GM21526 (cell line): Measurements from ENCODE around the gene GPR162.

Source experiments
- ATAC-seq: cut with Tn5 transposase; IDR thresholded peaks from one replicate; pipeline ENCODE4 v1.9.1; 2021; ENCODE audit warnings: moderate library complexity; ENCODE audit not compliant: unreplicated experiment, low FRiP score

GPR162 gene

DNA sequence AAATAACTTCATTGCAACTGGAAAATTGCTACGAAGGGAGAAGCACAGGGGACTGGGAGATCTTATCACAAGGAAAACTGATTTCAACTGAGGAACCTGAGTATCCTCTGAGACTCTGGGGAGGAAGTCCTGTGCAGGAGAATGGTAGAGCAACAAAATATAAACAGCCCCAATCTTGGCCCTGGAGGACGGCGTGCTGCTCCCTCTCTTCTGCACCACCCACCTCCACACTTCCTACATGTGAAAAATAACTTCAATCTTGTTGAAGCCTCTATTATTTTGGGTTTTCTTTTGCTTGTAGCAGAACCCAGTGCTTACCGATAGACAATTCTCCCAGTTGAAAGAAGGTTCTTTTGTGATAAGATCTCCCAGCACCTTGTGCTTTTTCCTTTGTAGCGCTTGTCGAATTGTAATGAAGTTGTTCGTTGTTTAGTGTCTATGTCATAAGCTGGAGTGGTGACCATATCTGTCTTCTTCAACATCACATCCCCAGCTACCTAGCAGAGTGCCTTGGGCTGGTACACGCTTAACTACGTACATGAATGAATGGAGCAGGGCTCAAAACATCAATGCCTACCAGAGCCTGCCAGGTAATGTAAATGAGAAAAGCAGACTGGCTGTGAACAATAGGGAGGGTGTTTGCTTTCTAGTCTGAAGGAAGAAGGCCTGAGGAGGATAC, 35.1 kb upstream of the GPR162 start:
- no peak for ATAC-seq

DNA sequence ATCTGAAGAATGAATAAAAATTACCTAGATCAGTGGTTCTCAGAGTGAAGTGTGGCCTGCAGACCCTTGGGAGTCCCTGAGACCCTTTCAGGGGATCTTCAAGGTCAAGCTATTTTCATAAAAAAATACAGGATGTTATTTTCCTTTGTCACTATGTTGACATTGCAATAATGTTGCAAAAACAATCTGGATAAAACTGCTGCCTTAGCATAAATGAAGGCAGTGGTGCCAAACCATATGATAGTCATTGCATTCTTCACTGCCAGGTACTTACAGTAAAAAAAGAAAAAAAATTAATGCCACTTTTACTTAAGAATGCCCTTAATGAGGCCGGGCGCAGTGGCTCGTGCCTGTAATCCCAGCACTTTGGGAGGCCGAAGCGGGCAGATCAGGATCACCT, 34.3 kb upstream of the GPR162 start:
- ATAC-seq, result no peak

DNA sequence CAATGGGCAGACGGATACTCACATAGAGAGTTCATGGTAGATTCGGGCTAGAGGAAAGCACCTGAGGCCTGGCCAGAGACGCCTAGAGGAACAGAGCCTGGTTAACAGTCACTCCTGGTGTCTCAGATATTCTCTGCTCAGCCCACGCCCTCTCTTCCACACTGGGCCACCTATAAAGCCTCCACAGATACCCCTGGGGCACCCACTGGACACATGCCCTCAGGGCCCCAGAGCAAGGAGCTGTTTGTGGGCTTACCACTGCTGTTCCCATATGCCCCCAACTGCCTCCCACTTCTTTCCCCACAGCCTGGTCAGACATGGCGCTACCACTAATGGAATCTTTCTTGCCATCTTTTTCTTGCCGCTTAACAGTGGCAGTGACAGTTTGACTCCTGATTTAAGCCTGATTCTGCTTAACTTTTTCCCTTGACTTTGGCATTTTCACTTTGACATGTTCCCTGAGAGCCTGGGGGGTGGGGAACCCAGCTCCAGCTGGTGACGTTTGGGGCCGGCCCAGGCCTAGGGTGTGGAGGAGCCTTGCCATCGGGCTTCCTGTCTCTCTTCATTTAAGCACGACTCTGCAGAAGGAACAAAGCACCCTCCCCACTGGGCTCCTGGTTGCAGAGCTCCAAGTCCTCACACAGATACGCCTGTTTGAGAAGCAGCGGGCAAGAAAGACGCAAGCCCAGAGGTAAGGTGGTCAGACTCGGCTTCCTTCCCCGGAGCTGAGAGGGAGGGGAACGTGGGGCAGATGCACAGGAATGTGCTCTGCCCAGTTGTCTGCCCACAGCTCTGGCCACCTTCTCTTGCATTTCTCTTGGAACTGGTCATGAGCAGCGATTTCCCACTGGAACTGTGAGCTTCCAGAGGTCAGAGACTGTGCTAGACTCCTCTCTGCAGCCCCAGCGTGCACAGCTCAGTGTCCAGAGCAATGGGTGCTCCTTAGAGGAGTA, 32.4 kb upstream of the GPR162 start, which contains the start of gene CD4:
Gene CD4 (plus strand): TSS at position 557 of the 953 bp plus-strand sequence. CDS start 10,611 bp downstream, outside the sequence.
- ATAC-seq, result no peak

DNA sequence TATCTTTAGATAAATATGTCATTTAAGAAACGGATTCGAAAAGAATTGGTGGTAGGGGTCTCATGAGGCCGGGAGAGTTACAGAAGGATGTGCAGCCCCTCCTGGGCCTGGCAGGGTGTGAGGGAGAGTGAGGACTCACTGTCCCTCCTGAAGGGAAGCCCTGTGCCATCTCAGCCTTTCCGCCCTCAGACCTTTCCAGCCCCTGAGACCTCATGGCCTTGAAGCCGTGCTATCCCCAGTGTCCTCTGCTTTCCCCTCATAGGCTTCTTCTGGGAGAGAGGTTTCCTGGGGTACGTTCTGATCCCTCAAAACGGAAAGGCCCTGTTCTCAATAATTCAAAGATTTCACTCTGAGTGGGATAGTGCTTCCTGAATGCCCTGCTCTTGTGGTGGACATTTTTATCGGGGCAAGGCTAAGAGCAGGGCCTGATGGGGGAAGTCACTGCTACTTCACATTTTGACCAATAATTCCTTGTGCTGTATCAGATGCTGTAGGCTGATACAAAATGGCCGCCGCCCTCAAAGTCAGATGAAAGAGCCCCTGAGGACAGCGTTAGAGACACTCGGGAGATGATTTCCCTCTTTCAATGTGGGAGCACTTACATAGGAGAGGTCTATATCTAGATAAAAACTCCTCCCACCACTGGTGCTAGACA, 31.0 kb upstream of the GPR162 start:
- no peak for ATAC-seq

DNA sequence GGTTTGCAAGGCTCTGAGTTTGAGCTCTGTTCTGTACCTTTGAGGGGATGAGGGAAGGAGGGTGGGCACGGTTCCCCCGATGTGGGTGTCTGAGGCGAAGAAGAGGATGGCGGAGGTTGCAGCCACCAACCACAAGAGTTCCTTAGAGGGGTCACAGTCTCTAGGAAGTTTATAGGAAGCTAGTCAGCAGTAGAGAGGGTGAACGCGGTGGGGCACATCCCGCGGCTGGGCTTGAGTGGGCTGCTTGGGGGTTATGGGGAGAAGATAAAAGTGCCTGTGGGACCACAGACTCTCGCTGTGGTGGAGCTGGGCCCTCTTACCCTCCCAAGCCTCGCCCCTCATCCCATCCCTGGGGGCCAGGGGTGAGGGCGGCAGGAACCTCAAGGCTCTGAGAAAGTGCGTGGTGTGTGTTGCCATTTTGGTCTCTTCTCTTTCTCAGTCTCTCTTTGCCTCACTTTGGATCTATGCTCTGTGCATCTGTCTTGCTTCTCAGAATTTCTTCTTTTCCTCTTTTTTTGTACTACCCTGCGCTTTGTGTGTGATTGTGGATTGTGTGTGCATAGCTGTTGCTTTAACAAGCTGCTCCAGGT, 29.6 kb upstream of the GPR162 start:
- no peak for ATAC-seq

DNA sequence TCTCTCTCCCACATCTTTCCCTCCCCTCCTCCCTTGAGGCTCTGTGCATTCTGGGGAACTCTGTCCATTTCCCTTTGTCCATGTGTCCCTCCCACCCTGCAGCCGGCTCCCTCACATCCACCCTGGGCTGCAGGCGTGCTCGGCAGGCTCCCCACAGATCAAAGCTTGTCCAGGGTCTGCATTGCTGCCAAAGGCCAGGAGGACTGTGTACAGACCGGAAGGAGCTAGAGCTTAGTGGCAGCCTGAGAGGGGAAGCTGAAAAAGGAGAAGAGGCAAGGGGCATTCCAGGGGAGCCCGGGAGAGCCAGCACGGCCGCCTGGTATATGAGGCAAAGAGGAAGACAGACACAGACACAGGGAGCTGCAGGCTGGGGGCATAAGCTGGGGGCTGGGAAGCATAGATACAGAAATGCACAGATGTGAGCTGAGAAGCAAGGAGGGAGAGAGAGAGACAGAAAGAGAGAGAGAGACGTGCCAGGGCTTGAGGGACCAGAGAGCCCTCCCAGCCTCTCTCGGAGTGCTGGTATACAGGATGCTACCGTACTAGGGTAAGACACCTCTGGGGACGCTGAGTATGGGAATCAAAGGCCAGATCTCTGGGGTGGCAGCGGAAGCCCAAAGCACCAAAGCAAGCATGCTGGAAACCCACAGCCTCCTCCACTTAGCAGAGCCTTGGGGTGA, 29.0 kb upstream of the GPR162 start:
- ATAC-seq, result no peak

DNA sequence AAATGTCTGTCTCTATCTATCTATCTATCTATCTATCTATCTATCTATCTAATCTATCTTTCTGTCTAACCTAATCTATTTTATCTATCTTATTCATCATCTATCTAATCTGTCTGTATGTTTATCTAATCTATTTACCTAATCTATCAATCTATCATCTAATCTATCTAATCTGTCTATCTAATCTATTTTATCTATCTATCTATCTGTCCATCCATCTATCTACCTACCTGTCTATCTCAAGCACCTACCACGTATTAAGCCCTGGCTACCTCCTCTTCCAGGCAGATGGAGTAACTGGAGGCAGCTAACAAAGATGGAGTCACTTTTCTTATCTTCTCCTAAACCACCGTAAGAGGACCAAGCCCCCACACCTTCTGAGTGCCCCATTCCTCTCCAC, 26.5 kb upstream of the GPR162 start:
- ATAC-seq, result no peak

DNA sequence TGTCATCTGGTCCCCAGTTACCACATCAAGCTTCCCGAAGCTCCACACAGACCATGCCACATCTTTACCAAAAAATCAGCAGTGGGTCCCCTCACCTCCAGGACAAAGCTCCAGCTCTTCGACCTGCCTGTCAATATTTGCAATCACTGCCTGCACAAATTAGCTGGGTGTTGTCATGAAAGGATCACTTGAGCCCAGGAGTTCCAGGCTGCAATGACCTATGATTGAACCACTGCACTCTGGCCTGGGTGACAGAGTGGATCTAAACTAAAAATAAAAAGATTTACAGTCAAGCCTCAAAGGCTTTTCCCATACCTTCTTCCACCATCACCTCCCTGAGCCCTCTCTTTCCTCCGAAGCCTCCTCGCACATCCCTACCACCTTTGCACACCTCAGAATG, 25.0 kb upstream of the GPR162 start:
- ATAC-seq, result no peak

DNA sequence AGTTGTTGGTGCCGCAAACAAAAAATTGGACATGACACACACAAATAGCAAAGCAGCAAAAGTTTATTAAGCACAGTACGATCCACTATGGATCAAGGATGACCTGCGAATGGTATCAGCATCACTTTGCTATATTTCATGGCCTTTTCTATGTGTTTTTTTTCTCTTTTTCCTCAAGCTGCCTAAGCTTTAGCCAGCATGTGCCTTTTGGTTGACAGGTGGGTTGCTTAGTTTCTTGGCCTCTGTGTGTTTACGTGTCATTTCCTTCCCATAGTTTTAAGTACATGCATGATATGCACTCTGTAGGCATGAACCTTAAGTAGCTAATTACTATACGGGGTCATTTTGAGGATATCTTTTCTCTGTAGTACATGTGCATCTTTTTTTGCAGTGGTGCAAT, 22.5 kb upstream of the GPR162 start:
- ATAC-seq, result no peak

DNA sequence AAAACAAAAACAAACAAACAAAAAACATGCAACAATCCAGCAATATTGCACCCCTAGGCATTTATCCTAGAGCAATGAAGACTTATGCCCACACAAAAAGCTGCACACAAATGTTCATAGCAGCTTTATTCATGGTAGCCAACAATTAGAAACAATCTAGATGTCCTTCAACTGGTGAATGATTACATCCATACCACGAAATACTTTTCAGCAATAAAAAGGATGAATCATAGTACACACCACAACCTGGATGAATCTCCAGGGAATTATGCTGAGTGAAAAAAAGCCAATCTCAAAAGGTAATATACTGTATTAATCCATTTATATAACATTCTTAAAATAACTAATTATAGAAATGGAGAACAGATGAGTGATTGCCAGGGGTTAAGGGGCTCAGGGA, 14.5 kb upstream of the GPR162 start:
- ATAC-seq, result no peak

DNA sequence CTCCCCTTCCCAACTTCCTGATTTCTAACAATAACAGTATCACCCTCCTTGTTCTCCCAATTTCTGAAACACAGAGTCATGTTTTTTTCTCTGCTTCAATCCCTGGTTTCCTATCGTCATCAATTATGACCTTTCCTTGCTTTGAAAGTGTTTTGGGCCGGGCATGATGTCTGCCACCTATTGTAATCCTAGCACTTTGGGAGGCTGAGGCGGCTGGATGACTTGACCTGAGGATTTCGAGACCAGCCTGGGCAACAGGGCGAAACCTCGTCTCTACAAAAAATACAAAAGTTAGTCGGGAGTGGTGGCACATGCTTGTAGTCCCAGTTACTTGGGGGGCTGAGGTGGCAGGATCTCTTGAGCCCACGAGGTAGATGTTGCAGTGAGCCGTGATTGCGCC, 12.6 kb upstream of the GPR162 start:
- no peak for ATAC-seq

DNA sequence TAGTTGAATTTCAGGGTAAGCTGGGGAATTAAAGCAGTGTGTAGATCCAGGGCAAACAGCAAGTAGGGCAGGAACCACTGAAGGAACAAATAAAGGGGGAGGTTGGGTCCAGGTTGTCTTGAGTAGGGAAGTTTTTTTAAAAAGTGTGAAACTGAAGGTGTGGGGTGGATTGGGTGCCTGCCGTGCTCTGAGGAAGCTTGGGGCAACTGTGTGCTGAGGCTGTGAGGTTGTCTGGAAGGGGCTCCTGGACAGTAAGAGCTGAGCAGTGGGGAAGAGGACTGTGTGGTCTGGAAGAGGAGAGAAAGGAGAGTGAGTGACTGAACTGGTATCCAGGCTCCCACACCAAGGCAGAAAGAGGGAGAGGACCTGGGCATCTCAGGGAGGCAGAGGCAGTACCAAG, 10.9 kb upstream of the GPR162 start:
- ATAC-seq, result no peak

DNA sequence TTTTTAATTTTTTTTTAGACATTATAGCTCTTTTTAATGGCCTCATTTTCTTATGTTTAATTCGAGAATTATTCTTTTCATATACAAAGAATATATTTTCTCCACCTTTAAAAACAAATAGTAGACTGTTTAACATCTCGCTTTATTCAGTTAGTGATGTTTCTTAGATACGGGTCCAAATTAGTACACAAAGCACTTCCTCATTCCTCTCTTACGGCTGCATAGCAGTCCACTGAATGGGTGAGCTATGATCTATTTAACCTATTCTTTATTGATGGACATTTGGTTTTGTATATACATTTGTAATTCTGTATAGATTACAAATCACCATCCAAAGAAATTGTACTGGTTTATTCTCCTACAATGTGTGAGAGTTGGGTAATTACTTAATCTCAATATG, 8.3 kb upstream of the GPR162 start:
- no peak for ATAC-seq

DNA sequence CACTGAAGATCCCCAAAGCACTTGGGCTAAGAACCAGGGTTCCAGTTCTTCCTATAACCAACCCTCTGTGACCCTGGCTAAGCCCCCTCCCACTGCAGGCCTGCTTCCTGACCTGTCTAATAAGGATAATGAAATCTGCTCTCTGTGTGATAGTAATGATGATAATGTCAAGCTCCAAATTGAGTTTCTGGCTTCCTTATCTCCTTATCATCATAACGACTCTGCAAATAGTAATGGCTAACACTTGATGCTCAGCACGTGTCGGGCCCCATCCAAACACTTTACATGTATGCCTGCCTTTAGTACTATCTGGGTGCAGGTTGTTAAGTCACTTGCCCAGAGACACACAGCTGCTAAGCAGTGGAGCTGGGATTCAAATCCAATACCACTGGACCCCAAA, 5.0 kb upstream of the GPR162 start:
- no peak for ATAC-seq

DNA sequence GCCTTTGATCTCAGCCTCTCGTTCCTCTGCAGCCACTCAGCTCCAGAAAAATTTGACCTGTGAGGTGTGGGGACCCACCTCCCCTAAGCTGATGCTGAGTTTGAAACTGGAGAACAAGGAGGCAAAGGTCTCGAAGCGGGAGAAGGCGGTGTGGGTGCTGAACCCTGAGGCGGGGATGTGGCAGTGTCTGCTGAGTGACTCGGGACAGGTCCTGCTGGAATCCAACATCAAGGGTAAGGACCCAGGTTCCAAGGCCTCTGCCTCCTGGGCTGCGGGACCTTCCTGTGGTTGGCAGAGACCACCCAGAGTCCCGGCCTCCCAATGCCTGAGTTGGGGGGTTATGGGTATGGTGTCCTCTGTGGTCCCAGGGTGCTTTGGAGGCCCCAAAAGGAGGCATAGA, 4.5 kb upstream of the GPR162 start:
- no peak for ATAC-seq

DNA sequence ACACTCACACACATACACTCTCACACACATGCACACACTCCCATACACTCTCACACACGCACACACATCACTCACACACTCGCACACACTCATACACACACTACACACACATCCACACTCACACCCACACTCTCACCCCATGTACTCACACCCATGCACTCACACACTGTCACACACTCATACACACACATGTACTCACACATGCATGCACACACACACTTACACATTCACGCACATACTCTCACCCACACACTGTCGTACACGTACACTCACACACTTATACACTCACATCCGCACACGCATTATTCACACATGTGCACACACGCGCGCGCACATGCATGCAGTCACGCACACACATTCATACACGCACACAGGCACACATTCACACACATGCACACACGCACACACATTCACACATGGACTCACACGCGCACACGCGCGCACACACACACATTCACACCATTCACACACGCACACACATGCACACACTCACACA, 3.9 kb upstream of the GPR162 start:
- no peak for ATAC-seq

DNA sequence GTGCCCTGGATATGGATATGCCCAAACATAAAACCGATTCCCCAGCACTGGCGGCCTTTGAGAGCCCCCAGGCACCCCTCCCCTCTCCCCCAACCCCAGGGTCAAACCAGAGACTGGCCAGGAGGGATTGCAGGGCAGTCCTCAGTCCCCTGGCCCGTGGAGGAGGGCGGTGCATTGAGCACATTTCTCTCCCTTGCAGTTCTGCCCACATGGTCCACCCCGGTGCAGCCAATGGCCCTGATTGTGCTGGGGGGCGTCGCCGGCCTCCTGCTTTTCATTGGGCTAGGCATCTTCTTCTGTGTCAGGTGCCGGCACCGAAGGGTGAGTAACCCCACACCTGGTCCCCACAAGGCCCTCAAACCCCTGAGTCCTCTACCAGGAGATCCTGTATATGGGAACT, 3.4 kb upstream of the GPR162 start:
- no peak for ATAC-seq

DNA sequence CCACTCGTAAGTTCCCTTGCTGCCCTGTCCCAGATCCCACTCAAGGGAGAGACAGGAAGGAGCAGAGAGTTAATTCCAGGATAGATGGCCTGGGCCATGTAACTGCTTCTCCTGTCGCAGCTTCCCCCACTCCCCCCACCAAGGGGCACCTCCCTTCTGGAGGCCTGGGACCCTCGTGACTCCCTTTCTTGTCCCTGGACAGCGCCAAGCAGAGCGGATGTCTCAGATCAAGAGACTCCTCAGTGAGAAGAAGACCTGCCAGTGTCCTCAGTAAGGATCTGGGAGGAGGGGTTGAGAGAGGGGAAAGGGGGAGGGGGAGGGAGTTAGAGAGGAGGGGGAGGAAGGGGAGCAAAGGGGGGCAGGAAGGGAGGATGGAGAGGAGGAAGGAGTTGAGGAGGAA, 3.0 kb upstream of the GPR162 start:
- no peak for ATAC-seq

DNA sequence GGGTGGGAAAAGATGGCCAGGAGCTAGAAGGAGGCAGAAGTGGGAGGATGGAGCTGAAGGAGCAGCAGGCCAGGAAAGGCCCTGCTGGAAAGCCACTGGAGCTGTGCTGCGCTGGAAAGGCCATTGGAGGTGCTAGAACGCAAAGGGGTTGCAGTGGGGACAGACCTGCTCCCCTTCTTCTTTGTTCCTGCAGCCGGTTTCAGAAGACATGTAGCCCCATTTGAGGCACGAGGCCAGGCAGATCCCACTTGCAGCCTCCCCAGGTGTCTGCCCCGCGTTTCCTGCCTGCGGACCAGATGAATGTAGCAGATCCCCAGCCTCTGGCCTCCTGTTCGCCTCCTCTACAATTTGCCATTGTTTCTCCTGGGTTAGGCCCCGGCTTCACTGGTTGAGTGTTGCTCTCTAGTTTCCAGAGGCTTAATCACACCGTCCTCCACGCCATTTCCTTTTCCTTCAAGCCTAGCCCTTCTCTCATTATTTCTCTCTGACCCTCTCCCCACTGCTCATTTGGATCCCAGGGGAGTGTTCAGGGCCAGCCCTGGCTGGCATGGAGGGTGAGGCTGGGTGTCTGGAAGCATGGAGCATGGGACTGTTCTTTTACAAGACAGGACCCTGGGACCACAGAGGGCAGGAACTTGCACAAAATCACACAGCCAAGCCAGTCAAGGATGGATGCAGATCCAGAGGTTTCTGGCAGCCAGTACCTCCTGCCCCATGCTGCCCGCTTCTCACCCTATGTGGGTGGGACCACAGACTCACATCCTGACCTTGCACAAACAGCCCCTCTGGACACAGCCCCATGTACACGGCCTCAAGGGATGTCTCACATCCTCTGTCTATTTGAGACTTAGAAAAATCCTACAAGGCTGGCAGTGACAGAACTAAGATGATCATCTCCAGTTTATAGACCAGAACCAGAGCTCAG, 2.3 kb upstream of the GPR162 start:
- no peak for ATAC-seq
